Measurements from ENCODE around the gene GALNT18. TPM values are rescaled to one million over a fixed set of nuclear protein-coding genes. Genes with fewer than 3 reads are reported as not detected.
A peak's percentile ranks its signal among the peaks of the same experiment; 100 is the strongest.

GALNT18 gene
- total and polyA plus RNA-seq, 4 donors: 2.1 to 11.0 (median 3.8) TPM

GRCh38 chr11:11446564-11446963, 175.2 kb downstream of the GALNT18 start:
- TF ChIP-seq, protein P1, sequence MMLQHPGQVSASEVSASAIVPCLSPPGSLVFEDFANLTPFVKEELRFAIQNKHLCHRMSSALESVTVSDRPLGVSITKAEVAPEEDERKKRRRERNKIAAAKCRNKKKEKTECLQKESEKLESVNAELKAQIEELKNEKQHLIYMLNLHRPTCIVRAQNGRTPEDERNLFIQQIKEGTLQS (IDR thresholded peaks at IDR 0.05): no peak
- TF ChIP-seq NR2F2 (IDR thresholded peaks at IDR 0.05) (no peak), TAF1 (conservative IDR thresholded peaks at IDR 0.05) (no peak), RXRA (IDR thresholded peaks at IDR 0.05) (no peak), HNF4A (conservative IDR thresholded peaks at IDR 0.05) (no peak)
- TF ChIP-seq, protein P2, sequence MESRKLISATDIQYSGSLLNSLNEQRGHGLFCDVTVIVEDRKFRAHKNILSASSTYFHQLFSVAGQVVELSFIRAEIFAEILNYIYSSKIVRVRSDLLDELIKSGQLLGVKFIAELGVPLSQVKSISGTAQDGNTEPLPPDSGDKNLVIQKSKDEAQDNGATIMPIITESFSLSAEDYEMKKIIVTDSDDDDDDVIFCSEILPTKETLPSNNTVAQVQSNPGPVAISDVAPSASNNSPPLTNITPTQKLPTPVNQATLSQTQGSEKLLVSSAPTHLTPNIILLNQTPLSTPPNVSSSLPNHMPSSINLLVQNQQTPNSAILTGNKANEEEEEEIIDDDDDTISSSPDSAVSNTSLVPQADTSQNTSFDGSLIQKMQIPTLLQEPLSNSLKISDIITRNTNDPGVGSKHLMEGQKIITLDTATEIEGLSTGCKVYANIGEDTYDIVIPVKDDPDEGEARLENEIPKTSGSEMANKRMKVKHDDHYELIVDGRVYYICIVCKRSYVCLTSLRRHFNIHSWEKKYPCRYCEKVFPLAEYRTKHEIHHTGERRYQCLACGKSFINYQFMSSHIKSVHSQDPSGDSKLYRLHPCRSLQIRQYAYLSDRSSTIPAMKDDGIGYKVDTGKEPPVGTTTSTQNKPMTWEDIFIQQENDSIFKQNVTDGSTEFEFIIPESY (IDR thresholded peaks at IDR 0.05): no peak
- Histone ChIP-seq H3K36me3 (ENCODE audit: control insufficient read depth in 4 of 4, insufficient read depth in 3 of 4, low read depth in 1 of 4, low read length in 3 of 4) (peaks cover 0 to 7% (median 0%) of the 10 kb centered on the region in 4 donors), H3K9ac (ENCODE audit: low read depth in 1 of 2, low read length in 2 of 2) (no peak overlapping the region), H3K27me3 (ENCODE audit: control insufficient read depth in 4 of 4, insufficient read depth in 4 of 4, low read length in 3 of 4) (no peaks in the 10 kb centered on the region), H3K4me1 (ENCODE audit: control insufficient read depth in 4 of 4, insufficient read depth in 4 of 4, low read length in 3 of 4) (peaks cover 15 to 82% (median 65%) of the 10 kb centered on the region in 4 donors), H3K9me3 (ENCODE audit: control insufficient read depth in 4 of 4, low read length in 3 of 4) (no peaks in the 10 kb centered on the region), H3K4me3 (ENCODE audit: low read depth in 1 of 3, low read length in 3 of 3) (no peak overlapping the region), H3K27ac (ENCODE audit: low read depth in 1 of 2, low read length in 2 of 2) (peak overlapping the region in 1 of 2 donors; percentile 23)
- DNase-seq (ENCODE audit: low spot score): no peak
- WGBS: 94% methylated on average over 2 of the region's 2 CpGs

DNA sequence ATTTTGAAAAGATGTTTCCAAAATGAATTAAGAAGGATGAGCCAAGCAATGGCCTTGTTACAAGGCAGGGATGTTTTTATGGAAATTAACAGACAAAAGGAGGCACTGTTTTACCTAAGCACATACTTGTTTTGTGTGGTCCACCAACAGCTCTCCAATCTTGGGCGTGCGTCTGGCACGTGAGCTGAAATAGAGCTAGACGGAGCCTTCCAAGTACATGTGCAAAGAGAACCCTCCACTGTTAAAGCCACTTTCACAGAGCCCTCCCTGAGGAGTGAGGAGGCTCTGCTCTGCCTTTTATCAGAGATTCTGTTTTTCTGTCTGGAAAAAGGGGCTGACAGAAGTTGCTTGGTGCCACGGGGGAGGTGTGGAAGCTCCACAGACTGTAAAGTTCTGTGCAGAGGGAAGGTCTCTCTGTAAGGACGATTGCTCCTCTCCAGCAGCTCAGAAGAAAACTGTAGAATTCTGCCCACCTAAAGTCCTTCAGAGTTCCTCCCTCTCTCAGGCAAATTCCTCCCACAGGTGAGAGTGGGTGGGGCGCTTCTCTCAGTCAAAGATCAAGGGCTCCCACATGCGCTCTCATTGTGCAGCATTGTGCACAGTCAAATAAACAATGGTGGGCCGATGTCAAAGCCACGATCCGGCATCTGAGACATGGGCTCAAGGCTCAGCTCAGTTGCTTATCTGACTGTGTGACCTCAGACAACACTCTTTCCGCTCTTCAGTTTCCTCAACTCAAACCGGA, 176.2 kb downstream of the GALNT18 start:
- Histone ChIP-seq H3K27ac (ENCODE audit: low read depth in 1 of 2, low read length in 2 of 2) (peak overlapping the region in 1 of 2 donors; percentile 23), H3K36me3 (ENCODE audit: control insufficient read depth in 4 of 4, insufficient read depth in 3 of 4, low read depth in 1 of 4, low read length in 3 of 4) (peaks cover 0 to 7% (median 0%) of the 10 kb centered on the region in 4 donors), H3K4me1 (ENCODE audit: control insufficient read depth in 4 of 4, insufficient read depth in 4 of 4, low read length in 3 of 4) (peaks cover 13 to 82% (median 68%) of the 10 kb centered on the region in 4 donors), H3K9ac (ENCODE audit: low read depth in 1 of 2, low read length in 2 of 2) (no peak overlapping the region), H3K4me3 (ENCODE audit: low read depth in 1 of 3, low read length in 3 of 3) (no peak overlapping the region), H3K27me3 (ENCODE audit: control insufficient read depth in 4 of 4, insufficient read depth in 4 of 4, low read length in 3 of 4) (no peaks in the 10 kb centered on the region), H3K9me3 (ENCODE audit: control insufficient read depth in 4 of 4, low read length in 3 of 4) (no peaks in the 10 kb centered on the region)
- TF ChIP-seq, protein P1 (IDR thresholded peaks at IDR 0.05): no peak
- TF ChIP-seq HNF4A (conservative IDR thresholded peaks at IDR 0.05) (no peak), GABPA (IDR thresholded peaks at IDR 0.05 in 1 of 2, conservative IDR thresholded peaks at IDR 0.05 in 1 of 2) (no peak), NR2F2 (IDR thresholded peaks at IDR 0.05) (no peak), HNF4G (IDR thresholded peaks at IDR 0.05) (no peak), EGR1 (IDR thresholded peaks at IDR 0.05; ENCODE audit: low read depth in 2 of 2) (no peak), RAD21 (IDR thresholded peaks at IDR 0.05) (no peak), SP1 (IDR thresholded peaks at IDR 0.05) (no peak), JUND (IDR thresholded peaks at IDR 0.05) (no peak), YY1 (IDR thresholded peaks at IDR 0.05) (no peak), RXRA (IDR thresholded peaks at IDR 0.05) (no peak), FOXA2 (IDR thresholded peaks at IDR 0.05) (no peak), FOXA1 (IDR thresholded peaks at IDR 0.05) (no peak), REST (IDR thresholded peaks at IDR 0.05) (no peak), MAX (IDR thresholded peaks at IDR 0.05) (no peak)
- TF ChIP-seq, protein P2 (IDR thresholded peaks at IDR 0.05): no peak
- 94% methylated on average over 13 of the region's 13 CpGs for WGBS
- DNase-seq (ENCODE audit: low spot score): no peak

All from liver (tissue), 9 donors.